Endothelial cell (in vitro differentiated cells): ENCODE measurements around the gene SIGLEC7. TPM values are rescaled to one million over a fixed set of nuclear protein-coding genes. Genes with fewer than 3 reads are reported as not detected.
A peak's percentile ranks its signal among the peaks of the same experiment; 100 is the strongest.

Source experiments
- DNase-seq: peaks from one replicate; pipeline ENCODE4 v3.0.0; 2021; ENCODE audit warnings: low spot score
- H3K27ac Mint-ChIP-seq: one replicate; pipeline ENCODE4 v1.8.0; 2021; ENCODE audit warnings: mixed read lengths, inconsistent platforms; ENCODE audit not compliant: unreplicated experiment
- H3K27me3 Mint-ChIP-seq: one replicate; pipeline ENCODE4 v1.8.0; 2021; ENCODE audit warnings: mild to moderate bottlenecking, moderate library complexity, mixed read lengths, inconsistent platforms; ENCODE audit not compliant: unreplicated experiment
- H3K36me3 Mint-ChIP-seq: one replicate; pipeline ENCODE4 v1.8.0; 2021; ENCODE audit warnings: mild to moderate bottlenecking, low read depth, mixed read lengths, inconsistent platforms; ENCODE audit not compliant: unreplicated experiment
- H3K4me1 Mint-ChIP-seq: one replicate; pipeline ENCODE4 v1.8.0; 2021; ENCODE audit warnings: mild to moderate bottlenecking, mixed read lengths, inconsistent platforms; ENCODE audit not compliant: unreplicated experiment
- H3K4me3 Mint-ChIP-seq: one replicate; pipeline ENCODE4 v1.8.0; 2021; ENCODE audit warnings: mild to moderate bottlenecking, mixed read lengths, inconsistent platforms; ENCODE audit not compliant: unreplicated experiment
- H3K9me3 Mint-ChIP-seq: one replicate; pipeline ENCODE4 v1.8.0; 2021; ENCODE audit warnings: mixed read lengths, inconsistent platforms; ENCODE audit not compliant: unreplicated experiment
- total RNA-seq: library from RNA; stranded (reverse); fragmentation: NEBNext Ultra II Directional; extraction: Animal tissue kit (Norgen Biotek cat#: 25700); gene quantifications from one replicate; pipeline ENCODE4 v1.2.1, GENCODE V29; 2021; ENCODE audit not compliant: unreplicated experiment
- TF ChIP-seq, protein P1 (sequence below): fragments of 200-600 bp; sonication (generic); IDR thresholded peaks from one replicate; pipeline ENCODE4 v1.5.0; 2021; ENCODE audit warnings: antibody characterized with exemption; ENCODE audit not compliant: unreplicated experiment

Gene SIGLEC7
- total RNA-seq, 1 donor from 2014 or later: not detected

DNA sequence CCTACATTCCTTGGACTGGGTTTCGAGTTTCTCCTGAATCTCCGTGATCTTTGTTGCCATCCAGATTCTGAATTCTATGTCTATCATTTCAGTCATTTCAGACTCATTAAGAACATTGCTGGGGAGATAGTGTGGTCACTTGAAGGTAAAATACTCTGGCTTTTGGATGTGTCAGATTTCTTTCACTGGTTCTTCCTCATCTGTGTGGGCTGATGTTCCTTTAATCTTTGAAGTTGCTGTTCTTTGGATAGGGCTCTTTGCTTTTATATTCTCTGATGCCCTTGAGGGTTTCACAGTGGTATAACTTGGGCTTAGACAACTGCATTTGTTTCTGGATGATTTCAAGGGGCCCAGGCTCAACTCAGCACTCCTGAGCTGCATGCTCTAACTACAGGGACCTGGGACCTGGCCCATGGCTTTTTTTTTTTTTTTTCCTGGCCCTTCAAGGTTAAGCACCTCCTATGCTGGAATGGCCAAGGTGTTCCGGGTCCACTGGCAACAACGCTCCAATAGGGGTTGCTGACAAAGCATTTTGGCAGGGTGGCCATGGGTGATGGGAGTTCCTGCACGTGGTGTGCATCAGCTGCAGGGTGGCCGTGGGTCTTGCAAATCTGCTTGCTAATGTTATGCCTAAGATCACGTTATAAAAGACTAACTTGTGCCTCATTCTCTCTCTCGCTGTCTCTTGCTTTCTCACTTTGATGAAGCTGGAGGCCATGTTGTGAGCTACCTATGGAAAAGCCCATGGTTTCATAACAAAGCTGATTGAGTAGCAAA, 5.9 kb upstream of the SIGLEC7 start:
- H3K36me3 Mint-ChIP-seq: peaks cover 3% of the 10 kb centered on the region
- no peak overlapping the region for H3K27ac Mint-ChIP-seq
- no peak for DNase-seq
- peaks cover 3% of the 10 kb centered on the region for H3K27me3 Mint-ChIP-seq
- peak overlapping the region; percentile 42 for H3K4me3 Mint-ChIP-seq
- no peaks in the 10 kb centered on the region for H3K9me3 Mint-ChIP-seq
- H3K4me1 Mint-ChIP-seq: peaks cover 20% of the 10 kb centered on the region
- TF ChIP-seq, protein P1, sequence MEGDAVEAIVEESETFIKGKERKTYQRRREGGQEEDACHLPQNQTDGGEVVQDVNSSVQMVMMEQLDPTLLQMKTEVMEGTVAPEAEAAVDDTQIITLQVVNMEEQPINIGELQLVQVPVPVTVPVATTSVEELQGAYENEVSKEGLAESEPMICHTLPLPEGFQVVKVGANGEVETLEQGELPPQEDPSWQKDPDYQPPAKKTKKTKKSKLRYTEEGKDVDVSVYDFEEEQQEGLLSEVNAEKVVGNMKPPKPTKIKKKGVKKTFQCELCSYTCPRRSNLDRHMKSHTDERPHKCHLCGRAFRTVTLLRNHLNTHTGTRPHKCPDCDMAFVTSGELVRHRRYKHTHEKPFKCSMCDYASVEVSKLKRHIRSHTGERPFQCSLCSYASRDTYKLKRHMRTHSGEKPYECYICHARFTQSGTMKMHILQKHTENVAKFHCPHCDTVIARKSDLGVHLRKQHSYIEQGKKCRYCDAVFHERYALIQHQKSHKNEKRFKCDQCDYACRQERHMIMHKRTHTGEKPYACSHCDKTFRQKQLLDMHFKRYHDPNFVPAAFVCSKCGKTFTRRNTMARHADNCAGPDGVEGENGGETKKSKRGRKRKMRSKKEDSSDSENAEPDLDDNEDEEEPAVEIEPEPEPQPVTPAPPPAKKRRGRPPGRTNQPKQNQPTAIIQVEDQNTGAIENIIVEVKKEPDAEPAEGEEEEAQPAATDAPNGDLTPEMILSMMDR: no peak

DNA sequence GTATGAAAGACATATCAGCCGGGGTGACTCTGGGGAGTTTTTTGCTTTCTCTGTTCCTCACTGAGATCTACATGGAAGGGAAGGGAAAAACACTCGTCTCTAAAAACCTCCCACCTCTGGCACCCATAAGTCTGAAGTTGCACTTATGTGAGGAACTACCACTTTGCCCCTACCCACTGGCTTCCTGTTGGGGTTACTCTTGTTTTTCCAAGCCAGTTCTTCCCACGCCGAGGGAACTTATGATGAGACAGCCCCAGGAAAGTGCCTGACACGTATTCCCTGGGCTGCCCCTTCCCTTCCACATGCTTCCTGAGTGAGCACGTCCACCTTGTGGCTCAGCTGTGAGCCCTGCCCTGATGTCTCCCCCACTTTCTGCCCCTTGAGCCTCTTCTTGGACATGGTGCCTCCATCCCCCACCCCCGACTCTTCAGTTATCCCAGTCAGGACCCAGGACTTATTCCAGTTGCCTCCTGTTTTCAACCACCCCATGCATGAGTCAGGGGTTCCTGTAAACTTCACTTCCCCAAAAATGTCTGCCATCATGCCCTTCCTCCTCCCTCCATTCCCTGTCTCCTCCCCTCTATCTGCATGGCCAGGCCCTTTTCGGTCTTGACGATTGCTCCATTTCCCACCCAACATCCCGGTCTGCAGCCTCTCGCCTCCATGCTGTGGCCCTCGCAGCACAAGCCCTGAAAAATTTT, 5.1 kb upstream of the SIGLEC7 start:
- H3K27me3 Mint-ChIP-seq: peaks cover 3% of the 10 kb centered on the region
- H3K9me3 Mint-ChIP-seq: no peaks in the 10 kb centered on the region
- peak overlapping the region; percentile 42 for H3K4me3 Mint-ChIP-seq
- H3K27ac Mint-ChIP-seq: no peak overlapping the region
- H3K4me1 Mint-ChIP-seq: peaks cover 17% of the 10 kb centered on the region
- H3K36me3 Mint-ChIP-seq: peaks cover 3% of the 10 kb centered on the region
- DNase-seq: no peak
- TF ChIP-seq, protein P1: no peak

DNA sequence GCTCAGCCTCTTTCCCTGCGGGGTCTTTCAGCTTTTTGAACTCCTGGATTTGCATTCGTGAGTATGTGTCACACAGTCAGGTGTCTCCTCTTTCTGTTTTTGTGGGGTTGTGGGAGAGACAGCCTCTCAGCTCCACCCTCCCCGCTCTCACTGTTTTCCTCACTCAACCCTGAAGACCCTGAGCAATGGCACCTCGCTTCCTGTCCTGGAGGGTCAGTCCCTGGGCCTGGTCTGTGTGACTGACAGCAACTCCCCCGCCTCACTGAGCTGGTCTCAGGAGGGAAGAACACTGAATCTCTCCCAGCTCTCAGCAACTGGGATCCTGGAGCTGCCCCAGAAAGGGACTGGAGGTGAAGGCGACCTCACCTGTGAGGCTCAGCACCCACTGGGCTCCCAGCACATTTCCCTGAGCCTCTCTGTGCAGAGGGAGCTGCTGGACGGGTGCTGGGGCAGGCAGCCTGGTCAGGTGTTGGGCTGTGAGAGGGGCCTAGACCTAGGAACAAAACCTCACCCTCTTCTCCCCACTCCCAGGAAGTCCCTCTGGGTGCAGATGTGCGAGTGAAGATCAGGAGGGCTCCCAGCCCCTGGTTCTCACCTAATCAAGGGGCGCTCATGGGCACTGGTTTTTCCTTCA, 4.2 kb upstream of the SIGLEC7 start:
- Mint-ChIP-seq H3K27me3 (peaks cover 3% of the 10 kb centered on the region), H3K36me3 (peaks cover 3% of the 10 kb centered on the region), H3K27ac (no peak overlapping the region), H3K4me1 (peaks cover 11% of the 10 kb centered on the region), H3K4me3 (no peak overlapping the region), H3K9me3 (no peaks in the 10 kb centered on the region)
- TF ChIP-seq, protein P1: no peak
- no peak for DNase-seq

DNA sequence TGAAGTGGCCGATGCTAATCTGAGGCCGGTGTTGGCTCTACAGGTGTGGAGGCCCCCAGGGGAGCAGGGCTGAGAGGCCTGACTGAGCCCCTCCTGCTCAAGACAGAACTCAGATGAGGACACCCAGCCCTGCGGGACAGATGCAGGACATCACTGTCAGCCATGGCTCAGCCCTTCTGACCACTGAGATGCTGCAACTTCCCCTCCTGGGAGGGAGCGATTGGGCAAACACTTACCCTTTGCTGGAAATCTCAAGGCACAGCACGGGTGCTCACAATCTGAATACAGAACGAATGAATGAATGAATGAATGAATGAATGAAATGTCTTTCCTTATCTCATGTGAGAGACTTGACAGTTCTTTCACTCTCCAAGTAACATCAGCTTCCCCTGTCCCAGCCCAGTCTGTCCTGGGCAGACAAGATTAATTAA, 3.5 kb upstream of the SIGLEC7 start:
- Mint-ChIP-seq H3K27ac (no peak overlapping the region), H3K4me3 (no peak overlapping the region), H3K27me3 (peaks cover 3% of the 10 kb centered on the region), H3K9me3 (no peaks in the 10 kb centered on the region), H3K36me3 (peaks cover 3% of the 10 kb centered on the region), H3K4me1 (peaks cover 11% of the 10 kb centered on the region)
- no peak for DNase-seq
- TF ChIP-seq, protein P1: no peak
